ENCODE data around the gene POLR1A. TPM values are rescaled to one million over a fixed set of nuclear protein-coding genes. Genes with fewer than 3 reads are reported as not detected.

Gene POLR1A
- total RNA-seq, 1 donor: 17.4 TPM

DNA sequence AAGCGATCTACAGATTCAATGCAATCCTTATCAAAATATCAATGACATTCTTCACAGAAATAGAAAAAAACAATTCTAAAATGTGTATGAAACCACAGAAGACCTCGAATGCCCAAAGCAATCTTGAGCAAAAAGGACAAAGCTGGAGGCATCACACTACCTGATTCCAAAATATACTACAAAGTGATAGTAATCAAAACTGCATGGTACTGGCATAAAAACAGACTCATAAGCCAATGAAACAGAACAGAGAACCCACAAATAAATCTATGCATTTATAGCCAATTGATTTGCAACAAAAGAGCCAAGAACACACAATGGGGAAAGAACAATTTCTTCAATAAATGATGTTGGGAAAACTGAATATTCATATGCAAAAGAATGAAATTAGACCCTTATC lies 99.2 kb downstream of the POLR1A start:
- Histone ChIP-seq H3K4me1 (ENCODE audit: insufficient read depth, low read length) (no peaks in the 10 kb centered on the region), H3K79me2 (ENCODE audit: insufficient read depth, low read length) (no peaks in the 10 kb centered on the region), H3K4me3 (ENCODE audit: insufficient read depth, low read length) (no peak overlapping the region), H4K20me1 (ENCODE audit: insufficient read depth, low read length) (no peaks in the 10 kb centered on the region), H3K27me3 (ENCODE audit: insufficient read depth, low read length) (no peaks in the 10 kb centered on the region), H3K4me2 (ENCODE audit: insufficient read depth, low read length) (no peak overlapping the region), H3K27ac (ENCODE audit: low read depth, low read length) (no peak overlapping the region), H3K36me3 (ENCODE audit: insufficient read depth, low read length) (no peaks in the 10 kb centered on the region), H2AFZ (ENCODE audit: low read length) (no peak overlapping the region), H3K9me3 (ENCODE audit: low read depth, low read length) (peaks cover 7% of the 10 kb centered on the region)
- TF ChIP-seq, protein P1, sequence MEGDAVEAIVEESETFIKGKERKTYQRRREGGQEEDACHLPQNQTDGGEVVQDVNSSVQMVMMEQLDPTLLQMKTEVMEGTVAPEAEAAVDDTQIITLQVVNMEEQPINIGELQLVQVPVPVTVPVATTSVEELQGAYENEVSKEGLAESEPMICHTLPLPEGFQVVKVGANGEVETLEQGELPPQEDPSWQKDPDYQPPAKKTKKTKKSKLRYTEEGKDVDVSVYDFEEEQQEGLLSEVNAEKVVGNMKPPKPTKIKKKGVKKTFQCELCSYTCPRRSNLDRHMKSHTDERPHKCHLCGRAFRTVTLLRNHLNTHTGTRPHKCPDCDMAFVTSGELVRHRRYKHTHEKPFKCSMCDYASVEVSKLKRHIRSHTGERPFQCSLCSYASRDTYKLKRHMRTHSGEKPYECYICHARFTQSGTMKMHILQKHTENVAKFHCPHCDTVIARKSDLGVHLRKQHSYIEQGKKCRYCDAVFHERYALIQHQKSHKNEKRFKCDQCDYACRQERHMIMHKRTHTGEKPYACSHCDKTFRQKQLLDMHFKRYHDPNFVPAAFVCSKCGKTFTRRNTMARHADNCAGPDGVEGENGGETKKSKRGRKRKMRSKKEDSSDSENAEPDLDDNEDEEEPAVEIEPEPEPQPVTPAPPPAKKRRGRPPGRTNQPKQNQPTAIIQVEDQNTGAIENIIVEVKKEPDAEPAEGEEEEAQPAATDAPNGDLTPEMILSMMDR (IDR thresholded peaks at IDR 0.05; ENCODE audit: extremely low read depth, low read depth, low read length): no peak
- no peak for DNase-seq (ENCODE audit: insufficient read length, low spot score, missing footprints)

DNA sequence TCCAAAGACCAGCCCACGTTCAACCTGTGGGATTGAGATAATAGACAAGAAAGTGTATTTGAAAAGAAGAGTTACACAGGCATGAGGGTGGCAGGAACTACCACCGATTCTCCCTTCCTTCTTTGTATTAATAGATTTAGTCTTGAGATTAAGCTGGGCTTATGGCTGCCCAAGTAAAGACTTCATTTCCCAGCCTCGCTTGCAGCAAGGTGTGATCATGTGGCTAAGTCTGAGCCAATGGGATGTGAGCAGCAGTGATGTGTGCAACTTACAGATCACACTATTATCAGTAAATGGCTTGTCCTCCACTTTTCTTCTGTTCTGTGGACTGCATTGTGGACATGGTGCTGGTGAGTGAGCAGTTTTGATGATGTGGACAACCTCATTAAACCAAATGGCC lies 101.7 kb downstream of the POLR1A start:
- no peaks in the 10 kb centered on the region for H3K27me3 ChIP-seq (ENCODE audit: insufficient read depth, low read length)
- no peak overlapping the region for H3K27ac ChIP-seq (ENCODE audit: low read depth, low read length)
- no peaks in the 10 kb centered on the region for H4K20me1 ChIP-seq (ENCODE audit: insufficient read depth, low read length)
- TF ChIP-seq, protein P1 (IDR thresholded peaks at IDR 0.05; ENCODE audit: extremely low read depth, low read depth, low read length): no peak
- H3K4me1 ChIP-seq (ENCODE audit: insufficient read depth, low read length): peaks cover 13% of the 10 kb centered on the region
- no peak overlapping the region for H2AFZ ChIP-seq (ENCODE audit: low read length)
- no peak overlapping the region for H3K4me3 ChIP-seq (ENCODE audit: insufficient read depth, low read length)
- no peaks in the 10 kb centered on the region for H3K36me3 ChIP-seq (ENCODE audit: insufficient read depth, low read length)
- H3K9me3 ChIP-seq (ENCODE audit: low read depth, low read length): peaks cover 7% of the 10 kb centered on the region
- no peak overlapping the region for H3K4me2 ChIP-seq (ENCODE audit: insufficient read depth, low read length)
- no peaks in the 10 kb centered on the region for H3K79me2 ChIP-seq (ENCODE audit: insufficient read depth, low read length)
- DNase-seq (ENCODE audit: insufficient read length, low spot score, missing footprints): no peak

DNA sequence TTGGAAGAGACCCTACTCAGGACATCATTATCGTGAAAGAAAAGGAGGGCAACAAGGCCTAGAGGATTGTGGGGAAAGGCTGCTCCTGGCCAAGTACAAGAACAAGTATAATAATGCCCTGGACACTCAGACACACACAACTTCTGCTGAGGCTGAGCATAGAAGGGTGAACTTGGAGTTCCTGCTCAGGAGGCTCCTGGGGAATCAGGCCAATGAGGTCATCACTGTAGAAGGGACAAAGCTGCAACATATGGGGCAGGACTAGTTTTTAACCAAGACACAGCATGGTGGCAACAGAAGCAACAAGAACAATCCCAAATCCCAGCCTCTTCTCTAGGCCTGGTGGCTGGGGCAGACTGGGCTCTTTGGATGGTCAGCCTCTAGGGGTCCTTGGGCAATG lies 102.6 kb downstream of the POLR1A start:
- Histone ChIP-seq H3K9me3 (ENCODE audit: low read depth, low read length) (peaks cover 7% of the 10 kb centered on the region), H3K27me3 (ENCODE audit: insufficient read depth, low read length) (no peaks in the 10 kb centered on the region), H3K4me3 (ENCODE audit: insufficient read depth, low read length) (no peak overlapping the region), H4K20me1 (ENCODE audit: insufficient read depth, low read length) (no peaks in the 10 kb centered on the region), H3K4me2 (ENCODE audit: insufficient read depth, low read length) (no peak overlapping the region), H3K36me3 (ENCODE audit: insufficient read depth, low read length) (no peaks in the 10 kb centered on the region), H3K27ac (ENCODE audit: low read depth, low read length) (no peak overlapping the region), H2AFZ (ENCODE audit: low read length) (no peak overlapping the region), H3K4me1 (ENCODE audit: insufficient read depth, low read length) (peaks cover 22% of the 10 kb centered on the region), H3K79me2 (ENCODE audit: insufficient read depth, low read length) (no peaks in the 10 kb centered on the region)
- no peak for DNase-seq (ENCODE audit: insufficient read length, low spot score, missing footprints)
- TF ChIP-seq, protein P1 (IDR thresholded peaks at IDR 0.05; ENCODE audit: extremely low read depth, low read depth, low read length): no peak

DNA sequence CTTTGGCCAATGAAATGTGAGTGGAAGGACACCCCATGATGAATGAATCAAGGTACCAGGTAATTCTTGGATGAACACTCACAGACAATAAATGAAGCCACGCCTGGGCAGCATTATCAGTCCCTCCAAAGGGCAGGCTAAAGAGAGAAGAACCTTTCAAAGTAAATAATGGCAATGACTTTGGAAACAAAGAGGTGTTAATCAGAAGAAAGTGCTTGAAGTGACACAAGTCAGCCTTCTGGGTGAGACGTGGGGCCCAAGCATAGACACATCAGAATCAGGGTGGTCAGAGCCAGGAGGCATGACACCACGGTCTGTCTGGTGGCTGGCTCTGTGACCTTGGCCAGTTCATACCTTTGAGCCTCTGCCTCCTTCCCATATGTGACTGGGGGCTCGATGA lies 103.3 kb downstream of the POLR1A start:
- H3K79me2 ChIP-seq (ENCODE audit: insufficient read depth, low read length): no peaks in the 10 kb centered on the region
- peaks cover 7% of the 10 kb centered on the region for H3K9me3 ChIP-seq (ENCODE audit: low read depth, low read length)
- no peak overlapping the region for H3K4me3 ChIP-seq (ENCODE audit: insufficient read depth, low read length)
- no peak overlapping the region for H3K27ac ChIP-seq (ENCODE audit: low read depth, low read length)
- H3K4me1 ChIP-seq (ENCODE audit: insufficient read depth, low read length): peaks cover 29% of the 10 kb centered on the region
- TF ChIP-seq, protein P1 (IDR thresholded peaks at IDR 0.05; ENCODE audit: extremely low read depth, low read depth, low read length): no peak
- H3K27me3 ChIP-seq (ENCODE audit: insufficient read depth, low read length): no peaks in the 10 kb centered on the region
- no peaks in the 10 kb centered on the region for H3K36me3 ChIP-seq (ENCODE audit: insufficient read depth, low read length)
- no peaks in the 10 kb centered on the region for H4K20me1 ChIP-seq (ENCODE audit: insufficient read depth, low read length)
- H2AFZ ChIP-seq (ENCODE audit: low read length): no peak overlapping the region
- DNase-seq (ENCODE audit: insufficient read length, low spot score, missing footprints): no peak
- no peak overlapping the region for H3K4me2 ChIP-seq (ENCODE audit: insufficient read depth, low read length)
